AML-193 (cell line): ENCODE data around the gene IFI27L1.

Source experiments
- DNase-seq, 2 experiments: peaks; one replicate each; lab custom pipeline; 2025; lab: John Stamatoyannopoulos, UW

IFI27L1 gene

DNA sequence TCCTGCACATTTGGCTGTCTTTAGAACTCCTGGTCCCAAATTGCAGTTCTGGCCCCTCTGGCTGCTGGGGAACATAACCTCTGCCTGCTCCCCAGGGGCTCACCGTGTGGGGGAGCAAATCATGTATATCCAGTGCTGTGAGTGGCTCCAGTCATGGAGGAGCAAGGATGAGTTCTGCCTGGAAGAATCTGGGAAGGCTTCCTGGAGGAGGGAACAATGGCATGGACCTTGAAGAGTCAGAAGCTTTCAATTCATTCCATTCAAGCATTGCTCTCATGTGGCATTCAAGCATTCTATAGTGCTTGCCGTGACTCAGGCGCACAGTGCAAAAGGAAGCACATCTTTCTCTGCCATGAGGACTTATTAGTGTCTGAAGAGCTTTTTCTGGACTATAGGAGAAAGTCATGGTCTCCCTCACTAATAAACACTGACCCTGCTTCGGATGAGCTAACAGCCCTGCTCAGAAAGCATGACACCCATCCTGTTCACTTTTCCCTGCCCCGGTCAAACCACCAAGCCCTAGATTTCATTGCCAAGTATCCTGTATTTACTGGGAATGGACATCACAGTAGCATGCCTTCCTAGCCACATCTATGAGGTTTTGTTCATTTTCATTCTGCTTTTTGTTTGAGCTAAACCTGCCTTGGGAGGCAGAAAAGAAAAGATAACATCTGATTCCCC, 32.9 kb downstream of the IFI27L1 start:
- DNase-seq = no peak

DNA sequence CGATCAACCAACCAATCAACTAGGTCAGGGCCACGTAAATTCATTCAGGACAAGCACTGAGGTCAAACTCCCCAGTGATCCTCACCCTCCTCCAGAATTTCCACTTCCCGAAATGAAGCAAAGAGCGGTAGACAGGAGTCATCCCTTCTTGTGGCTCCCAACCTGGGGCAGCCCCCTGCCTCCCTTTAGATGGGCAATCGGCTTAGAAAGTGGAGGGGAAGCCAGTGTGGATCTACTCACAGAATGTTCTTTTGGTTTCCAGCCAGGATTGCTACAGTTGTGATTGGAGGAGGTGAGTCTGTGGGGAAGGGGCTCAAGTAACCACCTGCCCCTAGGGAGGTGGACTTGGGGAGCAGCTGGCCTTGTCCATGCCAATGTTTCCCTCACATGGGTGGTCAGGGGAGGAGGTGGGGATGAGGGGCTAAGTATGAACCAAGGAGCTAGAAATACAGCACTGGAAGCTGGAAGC, 33.5 kb downstream of the IFI27L1 start:
- no peak for DNase-seq

DNA sequence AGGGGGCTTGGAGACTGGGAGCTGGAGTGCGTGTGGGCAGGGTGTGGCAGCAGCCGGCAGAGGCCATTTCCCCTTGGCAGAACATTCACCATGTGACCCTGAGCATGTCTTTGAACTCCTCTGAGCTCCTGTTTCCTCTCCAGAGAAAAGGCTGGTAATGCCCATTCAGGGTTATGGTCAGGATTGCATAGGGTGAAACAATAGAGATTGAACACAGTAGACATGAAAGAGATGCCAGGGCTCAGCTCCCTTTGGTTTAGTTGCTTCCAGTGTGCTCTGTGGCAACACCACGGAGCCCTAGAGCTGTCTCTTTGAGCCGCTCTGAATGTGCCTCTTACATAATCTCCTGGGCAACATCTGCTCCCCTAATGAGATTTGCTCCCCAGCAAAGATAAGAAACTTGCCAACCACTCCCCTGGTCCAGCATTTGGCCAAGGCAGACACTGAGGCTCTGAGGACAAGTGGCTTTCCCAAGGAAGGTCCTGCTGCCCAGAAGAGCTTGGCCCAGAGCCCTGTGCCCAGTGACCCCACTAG, 34.0 kb downstream of the IFI27L1 start:
- DNase-seq = no peak

DNA sequence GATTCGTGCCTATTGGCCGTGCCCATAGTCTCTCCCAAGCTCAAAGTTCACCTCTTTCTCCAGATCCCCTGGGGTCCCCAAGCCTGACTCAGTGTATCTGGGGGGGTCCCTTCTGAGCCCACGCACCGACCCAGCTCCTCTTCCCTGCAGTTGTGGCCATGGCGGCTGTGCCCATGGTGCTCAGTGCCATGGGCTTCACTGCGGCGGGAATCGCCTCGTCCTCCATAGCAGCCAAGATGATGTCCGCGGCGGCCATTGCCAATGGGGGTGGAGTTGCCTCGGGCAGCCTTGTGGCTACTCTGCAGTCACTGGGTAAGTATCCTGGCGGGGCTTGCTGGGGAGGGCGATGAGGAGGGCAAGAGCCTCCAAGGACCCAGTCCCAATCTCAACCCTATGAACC, 34.5 kb downstream of the IFI27L1 start:
- DNase-seq = no peak

DNA sequence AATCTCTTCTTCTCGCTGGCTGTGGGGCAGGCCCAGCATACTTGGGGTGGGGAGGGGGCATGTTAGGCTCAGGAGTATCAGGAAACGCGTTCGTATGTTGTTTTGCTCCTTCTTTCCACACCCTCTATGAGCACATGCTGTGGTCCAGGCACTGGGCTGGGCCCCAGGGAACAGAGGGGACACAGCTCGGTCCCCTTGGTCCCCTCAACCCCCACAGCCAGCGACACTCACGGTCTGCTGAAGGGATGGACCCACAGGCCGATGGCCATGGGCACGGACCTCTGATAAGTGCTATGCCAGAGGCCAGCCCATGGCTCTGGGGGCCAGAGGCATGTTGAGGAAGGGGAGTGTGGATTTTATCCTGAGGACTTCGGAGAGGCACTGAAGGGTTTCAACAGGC, 35.6 kb downstream of the IFI27L1 start:
- no peak for DNase-seq

DNA sequence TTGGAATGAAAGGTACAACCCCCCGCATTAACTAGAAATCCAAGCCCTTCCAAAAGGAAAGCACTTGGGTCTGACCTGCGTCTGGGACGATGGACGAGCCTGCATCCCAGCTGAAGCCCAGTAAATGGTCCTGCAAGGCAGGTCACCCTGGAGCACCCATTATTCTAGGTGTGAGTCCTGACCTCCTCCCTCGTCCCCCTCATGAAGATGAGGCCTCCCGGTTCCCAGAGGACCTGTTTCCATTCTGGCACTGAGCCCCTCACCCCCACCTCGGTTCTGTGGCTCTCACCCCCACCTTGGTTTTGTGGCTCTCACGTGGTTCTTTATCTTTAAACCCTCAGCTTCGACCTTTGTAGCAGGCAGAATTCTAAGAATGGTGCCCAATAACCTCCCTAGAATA, 36.7 kb downstream of the IFI27L1 start:
- no peak for DNase-seq

DNA sequence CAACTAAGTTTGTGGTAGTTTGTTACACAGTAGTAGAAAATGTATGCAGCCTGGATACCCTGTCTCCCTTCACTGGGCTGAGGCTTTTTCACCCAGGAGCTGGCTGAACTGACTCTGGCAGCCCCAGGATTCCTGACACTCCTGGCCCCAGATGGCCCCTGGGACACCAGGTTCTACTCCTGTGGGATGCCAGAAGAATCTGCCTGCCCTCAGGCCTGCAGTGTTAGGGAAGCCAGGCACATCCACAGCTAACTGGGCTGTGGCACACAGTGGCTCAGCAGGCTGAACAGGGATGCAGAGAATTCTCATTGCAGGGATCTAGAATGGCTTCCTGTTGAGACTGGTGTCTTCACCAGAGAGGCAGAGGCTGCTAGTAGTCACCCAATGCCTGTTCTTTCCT, 38.0 kb downstream of the IFI27L1 start:
- DNase-seq = no peak

DNA sequence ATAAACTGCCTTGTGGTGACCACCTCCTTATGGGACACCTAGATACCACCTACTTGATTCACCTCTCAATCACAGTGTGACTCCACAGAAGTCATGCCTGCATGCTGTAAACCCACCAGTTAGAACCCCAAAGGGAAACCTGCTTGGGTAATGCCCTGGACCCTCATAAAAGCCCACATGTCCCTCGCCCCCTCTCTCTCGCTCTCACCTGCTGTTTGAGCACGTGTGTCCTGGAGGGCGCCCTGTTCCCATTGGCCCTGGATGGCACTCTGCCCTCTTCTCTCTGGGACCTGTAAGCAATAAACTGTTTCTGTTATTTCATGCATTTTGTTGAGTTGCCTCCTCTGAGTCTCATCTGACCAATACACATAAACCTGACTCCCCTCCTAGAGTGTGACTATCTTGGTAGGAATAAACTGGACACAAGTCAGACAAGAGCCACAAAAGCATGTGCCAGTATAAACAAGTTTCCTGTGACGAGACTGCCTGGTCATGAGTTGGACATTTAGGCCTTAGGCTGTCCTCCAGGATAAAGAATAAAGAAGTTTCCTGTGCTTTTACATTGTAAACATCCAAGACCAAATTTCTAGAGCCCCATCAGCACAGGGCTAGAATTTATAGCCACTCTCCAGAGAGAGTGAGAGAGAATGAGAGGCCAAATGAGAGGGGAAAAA, 39.7 kb downstream of the IFI27L1 start:
- DNase-seq = no peak

DNA sequence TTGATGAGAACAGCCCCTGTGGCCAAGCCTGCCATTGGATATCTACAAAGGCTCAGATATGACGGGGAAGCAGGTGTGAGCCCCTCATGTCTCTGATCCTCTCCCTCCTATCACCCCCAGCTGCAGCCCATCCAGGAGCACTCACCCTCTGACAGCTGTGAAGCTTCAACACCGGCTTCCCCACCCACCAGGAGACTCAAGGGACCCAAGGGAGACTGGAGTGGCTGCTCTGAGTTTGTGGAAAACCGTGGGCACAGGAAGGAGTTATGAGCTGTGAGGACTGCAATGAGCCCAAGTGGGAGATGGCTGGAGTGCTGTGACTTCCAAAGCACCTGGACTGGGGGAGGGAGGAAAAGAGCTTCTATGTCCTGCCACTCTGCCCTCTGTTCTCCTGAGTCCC, 40.4 kb downstream of the IFI27L1 start:
- DNase-seq = no peak

DNA sequence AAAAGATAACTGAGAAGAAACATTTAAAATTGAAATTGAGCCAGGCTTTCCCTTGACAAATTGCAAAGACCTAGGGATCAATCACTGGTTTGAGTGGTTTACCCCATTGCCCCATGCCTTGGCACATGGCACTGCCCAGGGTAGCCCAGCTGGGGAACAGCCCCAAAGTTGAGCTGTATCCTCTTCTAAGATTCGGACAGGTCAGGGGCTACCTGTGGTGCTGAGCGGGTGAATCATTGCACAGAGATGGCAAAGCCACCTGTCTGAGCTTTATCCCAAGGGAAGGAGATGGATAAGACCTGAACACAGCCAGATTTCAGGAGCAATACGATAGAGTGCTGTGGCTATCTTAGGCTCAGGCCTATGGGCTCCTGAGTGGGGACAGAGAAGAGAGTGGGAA, 41.3 kb downstream of the IFI27L1 start:
- DNase-seq = no peak

DNA sequence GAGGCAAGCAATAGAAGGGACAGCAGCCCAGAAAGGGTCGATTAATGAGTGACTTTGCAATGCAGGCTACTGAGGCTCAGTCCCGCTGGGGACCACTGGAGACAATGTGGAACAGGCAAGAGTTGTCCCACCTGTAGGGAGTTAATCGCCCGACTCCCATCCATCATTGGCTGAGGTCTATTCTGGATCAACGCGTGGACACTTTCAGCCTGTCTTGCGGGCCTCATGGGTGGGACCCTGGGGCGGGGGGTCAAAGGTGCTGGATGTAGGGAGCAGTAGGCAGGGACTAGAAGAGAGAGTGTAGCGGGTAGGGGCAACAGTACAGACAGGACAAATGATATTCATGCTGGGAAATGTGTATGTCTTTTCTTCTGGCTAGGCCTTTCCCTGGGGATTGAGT, 42.2 kb downstream of the IFI27L1 start:
- no peak for DNase-seq

DNA sequence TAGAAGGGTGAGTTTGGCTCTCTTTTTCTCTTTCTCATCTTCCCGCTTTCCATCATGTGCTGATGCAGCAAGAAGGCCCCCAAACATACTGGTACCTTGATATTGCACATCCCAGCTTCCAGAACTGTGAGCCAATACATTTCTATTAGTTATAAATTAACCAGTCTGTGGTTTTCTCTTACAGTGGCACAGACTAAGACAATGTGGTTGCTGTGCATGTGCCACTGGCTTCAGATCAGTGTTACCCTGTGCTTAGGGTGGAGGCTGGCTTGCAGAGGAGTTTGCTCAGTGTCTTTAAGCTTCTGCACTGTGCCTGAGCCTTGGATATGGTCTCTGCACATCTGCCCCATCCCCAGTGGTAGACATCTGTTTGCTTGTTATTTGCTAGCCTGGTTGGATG, 42.8 kb downstream of the IFI27L1 start:
- DNase-seq = no peak

DNA sequence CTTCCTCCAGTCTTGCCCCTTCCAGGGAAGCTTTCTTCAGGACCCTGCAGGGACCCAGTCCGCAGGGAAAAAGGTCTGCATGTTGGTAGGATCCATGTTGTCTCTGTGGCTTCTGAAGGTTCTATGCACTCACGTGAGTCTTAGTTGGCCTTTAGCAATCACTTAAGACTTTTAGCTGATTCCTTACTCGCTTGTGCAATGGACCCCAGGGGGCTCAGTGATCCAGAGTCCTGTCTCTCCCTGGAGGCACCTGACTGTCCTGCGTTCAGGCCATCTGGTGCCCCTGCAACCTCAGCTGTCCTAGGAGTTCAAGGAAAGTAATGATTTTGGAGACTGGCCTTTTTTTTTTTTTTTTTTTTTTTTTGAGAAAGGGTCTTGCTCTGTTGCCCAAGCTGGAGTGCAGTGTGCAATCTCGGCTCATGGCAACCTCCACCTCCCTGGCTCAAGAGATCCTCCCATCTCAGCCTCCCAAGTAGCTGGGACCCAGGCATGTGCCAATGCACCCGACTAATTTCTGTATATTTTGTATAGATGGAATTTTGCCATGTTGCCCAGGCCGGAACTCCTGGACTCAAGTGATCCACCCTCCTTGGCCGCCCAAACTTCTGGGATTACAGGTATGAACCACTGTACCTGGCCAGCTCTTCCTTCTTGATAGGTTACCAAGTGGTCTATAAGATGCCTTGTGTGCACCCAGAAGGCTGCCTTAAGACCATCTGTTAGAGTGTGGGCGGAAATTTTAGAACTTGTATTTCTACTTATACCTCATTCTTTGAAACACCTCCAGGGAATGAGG, 43.7 kb downstream of the IFI27L1 start:
- no peak for DNase-seq

DNA sequence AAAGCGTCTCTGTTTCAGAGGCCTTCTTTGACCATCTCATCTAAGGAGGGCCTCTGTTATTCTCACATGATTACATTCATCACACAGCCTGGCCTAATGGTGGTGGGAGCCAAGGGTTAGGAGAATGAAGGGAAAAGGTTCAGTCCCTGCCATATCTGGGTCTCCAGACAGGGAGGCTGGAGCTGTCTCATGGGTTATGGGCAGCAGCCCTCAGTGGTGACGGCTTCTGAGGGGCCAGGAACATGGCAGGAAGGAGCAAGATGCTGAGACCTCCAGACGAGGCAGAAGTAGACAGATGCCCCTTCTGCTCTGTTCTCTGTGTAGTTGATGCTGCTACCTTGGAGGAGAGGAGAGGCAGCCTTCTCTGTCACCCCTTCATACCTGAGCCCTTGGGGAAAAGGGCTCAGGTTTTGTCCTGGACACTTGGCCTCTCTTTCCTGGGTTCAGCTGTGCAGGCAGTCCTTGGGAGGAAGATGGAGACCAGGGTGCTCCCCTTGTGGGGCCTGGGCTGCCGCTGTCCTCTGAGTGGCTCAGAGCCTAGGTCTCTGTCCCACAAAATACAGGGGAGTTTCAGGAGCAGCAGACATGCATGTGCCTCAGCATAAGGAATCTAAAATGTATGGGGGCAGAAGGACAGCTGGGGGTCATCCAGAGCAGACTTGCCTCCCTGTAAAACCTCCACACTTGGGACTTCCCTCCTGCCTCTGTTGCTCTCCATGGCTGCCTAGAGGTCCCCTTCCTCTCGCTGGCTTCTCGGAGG, 44.7 kb downstream of the IFI27L1 start:
- no peak for DNase-seq

DNA sequence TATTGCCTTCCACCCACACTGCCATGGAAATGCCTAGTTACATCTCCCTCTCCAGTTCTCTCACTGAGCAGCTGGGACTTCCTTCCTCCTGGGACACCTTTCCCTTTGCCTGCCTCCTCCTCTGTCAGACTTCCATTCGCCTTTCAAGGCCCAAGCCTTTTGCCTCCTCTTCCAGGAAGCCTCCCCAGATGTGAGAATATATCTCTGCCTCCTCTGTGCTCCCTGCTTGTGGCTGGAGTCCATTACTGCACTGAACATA, 45.2 kb downstream of the IFI27L1 start:
- no peak for DNase-seq

DNA sequence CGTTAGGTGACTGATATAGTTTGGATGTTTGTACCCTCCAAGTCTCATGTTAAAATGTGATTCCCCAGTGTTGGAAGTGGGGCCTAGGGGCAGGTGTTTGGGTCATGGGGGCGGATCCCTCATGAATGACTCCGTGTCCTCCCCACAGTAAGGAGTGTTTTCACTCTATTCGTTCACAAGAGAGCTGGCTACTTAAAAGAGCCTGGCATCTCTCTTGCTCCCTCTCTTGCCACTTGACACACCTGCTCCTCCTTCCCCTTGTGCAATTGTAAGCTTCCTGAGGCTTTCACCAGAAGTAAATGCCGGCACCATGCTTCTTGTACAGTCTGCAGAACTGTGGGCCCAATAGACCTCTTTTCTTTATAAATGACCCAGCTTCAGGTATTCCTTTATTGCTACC, 45.7 kb downstream of the IFI27L1 start:
- no peak for DNase-seq

DNA sequence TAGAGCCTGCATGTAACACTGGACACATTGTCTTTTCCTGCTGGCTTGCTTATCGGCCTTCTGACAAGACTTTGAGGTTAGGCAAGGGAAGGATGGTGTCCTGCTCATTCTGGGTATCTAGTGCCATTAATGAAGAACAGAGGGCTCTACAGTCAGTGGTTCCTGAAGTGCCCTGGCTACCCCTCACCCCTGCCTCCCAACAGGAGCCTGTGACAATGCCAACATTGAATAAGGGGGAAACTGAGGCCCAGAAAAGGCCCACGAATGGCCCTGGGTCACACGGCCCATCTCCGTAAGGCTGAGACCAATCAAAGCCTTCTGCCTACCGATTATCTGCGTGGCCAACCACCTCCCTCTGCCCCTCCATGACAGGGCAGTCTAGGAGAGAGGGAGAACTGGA, 46.2 kb downstream of the IFI27L1 start:
- no peak for DNase-seq

DNA sequence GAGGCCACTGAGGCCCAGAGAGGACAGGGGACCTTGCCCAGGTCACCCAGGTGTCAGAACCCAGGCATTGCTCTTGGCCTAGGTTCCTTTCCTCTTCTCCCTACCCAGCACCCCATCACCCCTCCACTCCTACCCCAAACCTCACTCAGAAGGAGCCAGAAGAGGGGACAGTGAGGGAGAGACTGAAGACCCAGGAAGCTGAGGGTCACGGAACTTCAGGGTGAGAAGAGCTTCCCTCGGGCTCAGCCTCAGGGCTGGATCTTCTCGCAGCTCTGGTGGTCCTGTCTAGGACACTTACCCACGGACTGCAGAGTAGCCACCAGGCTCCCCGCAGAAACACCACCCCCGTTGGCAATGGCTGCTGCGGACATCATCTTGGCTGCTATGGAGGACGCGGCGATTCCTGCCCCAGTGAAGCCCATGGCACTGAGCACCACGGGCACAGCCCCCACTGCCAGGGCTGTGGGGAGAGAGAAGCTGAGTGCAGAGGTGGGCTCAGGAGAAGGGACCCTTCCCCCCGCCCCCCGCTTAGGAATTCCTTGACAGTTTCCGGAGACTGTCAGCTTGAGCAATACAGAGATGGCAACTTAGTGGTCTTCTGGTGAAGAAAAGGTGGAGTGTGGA, 47.2 kb downstream of the IFI27L1 start:
- no peak for DNase-seq

DNA sequence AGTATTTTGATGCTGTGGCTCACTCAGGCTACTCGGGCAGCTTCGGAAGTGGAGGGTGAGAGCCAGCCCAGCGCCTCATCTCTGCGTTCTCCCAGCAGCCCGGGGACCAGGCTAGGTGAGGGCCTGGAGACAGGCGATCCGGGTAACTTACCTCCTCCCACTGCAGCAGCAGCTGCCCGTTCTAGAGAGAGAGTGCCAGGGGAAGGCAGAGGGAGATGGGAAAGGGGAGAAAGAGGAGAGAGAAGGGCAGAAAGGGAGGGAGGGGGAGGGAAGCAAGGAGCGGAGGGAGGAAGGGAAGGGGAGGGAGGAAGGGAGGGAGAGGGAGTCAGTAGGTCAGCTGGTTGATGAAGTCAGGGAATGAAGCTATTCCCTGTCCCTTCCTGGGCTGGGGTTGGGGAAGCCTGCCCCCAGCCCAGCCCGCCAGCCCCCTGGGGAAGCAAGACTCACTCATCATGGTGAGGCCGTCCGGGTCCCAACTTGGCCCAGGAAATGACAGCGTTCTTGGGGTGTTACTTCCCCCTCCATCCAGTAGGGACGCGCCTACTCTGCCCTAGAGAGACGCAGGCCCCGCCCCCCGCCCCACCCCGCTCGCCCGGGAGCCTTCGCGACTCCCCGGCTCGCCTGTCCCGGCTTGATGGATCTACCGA, 48.1 kb downstream of the IFI27L1 start, which contains the start of gene IFI27L2:
Gene IFI27L2 (minus strand): TSS at position 494 of the 647 bp plus-strand sequence. CDS start 40 bp downstream, at position 454.
- no peak for DNase-seq

DNA sequence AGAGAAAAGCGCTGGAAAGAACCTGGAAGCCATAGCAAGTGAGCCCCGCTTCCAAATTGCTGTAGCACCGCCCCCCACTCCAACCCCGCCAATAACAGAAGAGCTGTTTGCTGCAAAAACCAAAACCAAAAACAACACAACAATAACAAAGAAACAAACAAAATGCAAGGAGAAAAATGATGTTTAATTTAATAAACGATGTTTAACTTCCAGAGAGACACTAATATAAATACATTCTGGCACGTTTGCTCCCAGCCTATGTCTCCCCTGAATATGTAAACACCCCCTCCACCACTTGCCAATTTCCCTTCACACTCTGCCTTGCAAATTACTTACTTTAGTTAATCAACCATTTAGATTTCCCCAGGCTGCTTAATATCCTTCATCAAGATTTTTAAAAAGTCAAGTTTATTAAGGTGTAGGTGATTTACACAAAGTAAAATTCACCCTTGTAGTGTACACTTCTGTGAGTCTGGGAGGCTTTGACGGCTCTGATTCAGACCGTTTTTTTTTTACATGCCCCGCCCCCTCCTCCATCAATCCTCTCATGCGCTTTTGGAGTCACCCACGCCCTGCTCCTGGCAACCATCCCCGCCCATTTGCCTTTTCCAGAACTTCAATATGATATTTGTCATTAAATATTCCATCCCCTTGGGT, 48.8 kb downstream of the IFI27L1 start:
- DNase-seq = no peak
